Measurements from ENCODE around the gene MAP3K8.
A peak's percentile ranks its signal among the peaks of the same experiment; 100 is the strongest.
"Not testable (repeated sequence)": the region's sequence is repeated elsewhere in the genome, so short reads cannot be mapped to it uniquely, and the experiment has no call there.

The MAP3K8 gene

DNA sequence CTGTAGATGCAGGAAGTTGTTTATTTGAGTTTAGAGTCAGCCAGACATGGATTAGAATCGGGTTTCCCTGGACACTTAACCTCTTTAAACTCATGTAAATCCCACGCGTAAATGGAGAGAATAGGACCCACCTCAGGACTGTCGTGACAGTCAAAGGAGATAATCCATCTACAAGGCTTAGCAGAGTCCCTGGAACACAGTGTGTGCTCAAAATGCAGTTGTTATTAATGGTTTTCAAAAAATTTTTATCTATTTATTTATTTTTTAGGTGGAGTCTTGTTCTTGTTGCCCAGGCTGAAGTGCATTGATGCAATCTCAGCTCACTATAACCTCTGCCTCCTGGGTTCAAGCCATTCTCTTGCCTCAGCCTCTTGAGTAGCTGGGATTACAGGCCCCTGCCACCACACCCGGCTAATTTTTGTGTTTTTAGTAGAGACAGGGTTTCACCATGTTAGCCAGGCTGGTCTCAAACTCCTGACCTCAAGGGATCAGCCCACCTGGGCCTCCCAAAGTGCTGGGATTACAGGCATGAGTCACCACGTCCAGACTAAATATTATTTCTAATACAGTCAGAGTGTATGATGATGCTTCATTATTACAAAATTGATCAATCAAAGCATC, 10.2 kb upstream of the MAP3K8 start:
- DNase-seq, result not testable (repeated sequence)

DNA sequence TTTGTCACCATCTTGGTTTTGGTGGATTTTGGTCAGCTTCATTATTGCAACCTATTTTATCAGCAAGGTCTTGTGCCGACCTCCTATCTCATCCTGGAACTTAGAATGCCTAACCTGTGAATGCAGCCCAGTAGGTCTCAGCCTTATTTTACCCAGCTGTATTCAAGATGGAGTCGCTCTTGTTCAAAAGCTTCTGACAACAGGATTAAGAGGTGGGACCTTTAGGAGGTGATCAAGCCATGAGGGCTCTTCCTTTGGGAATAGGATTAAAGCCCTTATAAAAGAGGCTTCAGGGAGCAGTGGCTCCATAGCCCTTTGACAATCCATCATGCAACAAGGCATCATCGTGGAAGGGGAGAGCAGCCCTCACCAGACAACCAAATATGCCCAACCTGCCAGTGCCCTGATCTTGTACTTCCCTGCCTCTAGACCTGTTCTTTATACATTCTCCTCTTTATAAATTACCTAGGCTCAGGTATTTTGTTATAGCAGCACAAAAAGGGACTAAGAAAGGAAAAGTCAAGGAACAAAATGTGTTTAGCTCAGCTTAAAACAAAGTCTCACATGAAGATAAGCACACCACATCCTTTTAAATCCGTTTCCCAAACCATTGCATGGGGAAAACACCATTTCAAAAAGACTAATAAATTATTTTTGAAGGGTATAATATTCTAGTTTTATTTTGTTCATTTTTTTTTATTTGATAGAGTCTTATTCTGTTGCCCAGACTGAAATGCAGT, 8.5 kb upstream of the MAP3K8 start:
- no peak for DNase-seq

DNA sequence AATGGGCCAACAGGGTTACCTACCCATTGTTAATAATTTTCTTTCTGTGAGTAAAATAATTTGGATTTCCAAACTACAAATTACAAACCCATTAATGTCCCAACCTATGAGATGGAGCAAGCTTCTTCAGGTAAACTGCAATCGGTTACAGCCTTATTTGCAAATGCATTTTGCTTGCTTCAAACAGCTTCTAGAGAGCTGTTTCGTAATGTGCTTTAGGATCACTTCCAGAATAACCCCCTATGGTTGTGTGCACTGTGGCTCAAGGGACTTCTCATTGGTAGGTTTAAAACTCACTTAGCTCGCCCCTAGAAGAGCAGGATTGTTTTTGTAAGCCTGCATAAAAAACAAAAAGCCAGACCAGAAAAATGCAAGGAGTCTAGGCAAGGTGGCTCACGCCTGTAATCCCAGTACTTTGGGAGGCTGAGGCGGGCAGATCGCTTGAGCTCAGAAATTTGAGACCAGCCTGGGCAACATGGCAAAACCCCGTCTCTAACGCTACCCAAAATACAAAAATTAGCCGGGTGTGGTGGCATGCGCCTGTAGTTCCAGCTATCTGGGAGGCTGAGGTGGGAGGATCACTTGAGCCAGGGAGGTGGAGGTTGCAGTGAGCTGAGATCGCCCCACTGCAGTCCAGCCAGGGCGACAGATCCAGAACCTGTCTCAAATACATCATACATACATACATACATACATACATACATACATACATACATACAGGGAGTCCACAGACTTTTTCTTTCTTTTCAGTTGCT, 3.3 kb upstream of the MAP3K8 start:
- DNase-seq, result no peak

DNA sequence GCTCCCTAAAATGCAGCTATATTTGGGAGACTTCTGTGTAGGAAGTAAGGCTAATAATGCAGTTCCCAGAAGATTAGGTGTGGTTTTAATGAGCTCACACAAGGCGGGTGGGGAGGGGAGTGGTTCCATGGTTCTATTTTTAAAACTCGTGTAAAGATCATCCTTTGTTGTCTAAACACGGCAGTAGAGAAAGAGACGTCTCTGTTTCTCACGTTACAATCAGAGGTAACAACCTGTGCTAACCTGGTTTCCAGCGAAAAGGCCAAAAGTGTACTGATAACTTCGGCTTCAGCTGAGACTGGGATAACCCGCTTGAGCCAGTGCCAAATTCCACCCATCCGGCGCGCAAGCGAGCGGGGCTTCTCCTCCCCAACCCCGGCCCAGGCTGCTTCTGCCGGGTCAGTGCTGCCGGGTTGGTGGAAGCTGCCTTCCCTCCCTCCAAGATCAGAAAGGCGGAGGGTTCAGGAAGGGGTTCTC, 2.5 kb upstream of the MAP3K8 start:
- no peak for DNase-seq

DNA sequence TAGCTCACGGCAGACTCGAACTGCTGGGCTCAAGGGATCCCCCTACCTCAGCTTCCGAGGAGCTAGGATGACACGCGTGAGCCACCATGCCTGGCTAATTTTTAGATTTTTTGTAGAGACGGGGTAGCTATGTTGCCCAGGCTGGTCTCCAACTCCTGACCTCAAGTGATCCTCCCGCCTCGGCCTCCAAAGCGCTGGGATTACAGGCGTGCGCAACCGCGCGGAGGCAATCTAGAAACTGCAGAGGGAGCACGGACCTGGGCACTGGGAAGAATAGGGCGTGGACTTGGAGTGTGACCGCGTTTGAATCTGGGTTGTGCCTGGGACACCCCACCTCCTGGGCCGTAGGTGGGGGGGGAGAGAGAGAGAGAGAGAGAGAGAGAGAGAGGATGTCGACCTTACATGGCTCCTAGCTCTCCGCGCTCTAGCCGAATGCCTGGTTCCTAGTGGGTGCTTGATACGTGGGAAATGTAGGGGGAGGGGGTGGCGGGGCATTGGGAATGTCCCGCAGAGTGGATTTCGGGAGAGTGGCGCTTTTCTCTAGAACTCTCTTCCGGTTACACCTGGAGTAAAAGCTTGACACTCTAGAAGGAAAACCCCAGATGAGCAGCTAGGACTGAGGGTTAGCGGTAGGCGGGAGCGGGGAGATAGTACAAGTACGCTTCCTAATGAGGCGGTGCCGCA, 1.2 kb upstream of the MAP3K8 start:
- DNase-seq, result no peak

DNA sequence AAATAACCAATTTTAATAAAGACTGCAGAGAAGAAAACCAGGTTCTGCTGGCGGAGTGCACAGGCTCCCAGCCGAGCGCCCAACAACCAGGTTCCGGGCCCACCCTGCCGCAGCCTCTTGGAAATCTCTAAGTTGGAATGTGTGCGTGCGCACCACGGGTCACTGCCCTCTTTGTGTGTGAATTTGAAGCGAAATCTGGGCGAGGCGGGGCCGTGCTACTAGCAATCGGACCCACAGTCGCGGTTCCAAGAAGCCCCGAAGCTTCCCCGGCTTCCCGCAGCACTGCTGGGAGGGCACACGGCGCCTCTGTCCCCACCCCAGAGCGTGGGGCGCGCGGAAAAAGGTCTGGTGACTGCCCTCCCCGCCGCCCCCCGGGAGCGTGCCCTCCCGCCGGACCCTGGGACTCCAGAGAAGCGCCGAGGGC, 666 bp upstream of the MAP3K8 start:
- DNase-seq, result peak; percentile 12

DNA sequence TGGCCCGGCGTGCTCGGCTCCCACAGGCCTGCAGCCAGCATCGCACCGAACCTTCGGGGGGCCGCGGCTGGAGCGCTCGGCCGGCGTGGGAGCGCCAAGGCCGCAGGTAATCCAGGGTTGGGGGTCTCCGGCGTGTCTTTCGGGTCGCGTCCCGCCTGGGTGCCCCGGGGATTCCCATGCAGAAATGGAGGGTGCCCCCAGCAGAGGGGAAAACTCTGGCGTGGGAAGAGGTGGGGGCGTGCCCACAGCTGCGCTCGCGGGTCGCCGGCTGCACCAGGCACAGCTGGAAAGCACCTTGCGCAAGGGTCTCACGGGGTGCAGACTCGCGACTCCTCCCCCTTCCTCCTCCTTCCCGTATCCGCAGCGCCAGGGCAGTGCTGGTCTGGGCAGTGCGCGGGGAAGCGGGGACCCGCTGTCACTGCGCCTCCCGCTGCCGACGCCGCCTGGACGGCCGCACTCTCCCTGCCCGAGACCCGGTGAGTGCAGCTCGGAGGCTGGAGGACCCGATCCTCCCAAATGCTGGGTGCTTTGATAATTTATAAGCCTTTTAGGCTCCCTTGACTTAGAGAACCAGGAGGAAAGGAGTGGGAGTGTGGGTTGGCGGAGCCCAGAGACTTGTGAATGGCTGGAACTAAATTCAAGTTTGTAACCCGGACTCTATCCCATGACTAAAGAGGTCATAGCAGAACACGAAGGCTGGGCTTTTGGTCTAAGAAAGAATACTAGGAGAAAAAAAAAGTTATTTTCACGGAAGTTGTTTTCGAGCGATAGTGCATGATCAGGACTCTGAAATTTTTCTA, 489 bp downstream of the MAP3K8 start:
- no peak for DNase-seq

DNA sequence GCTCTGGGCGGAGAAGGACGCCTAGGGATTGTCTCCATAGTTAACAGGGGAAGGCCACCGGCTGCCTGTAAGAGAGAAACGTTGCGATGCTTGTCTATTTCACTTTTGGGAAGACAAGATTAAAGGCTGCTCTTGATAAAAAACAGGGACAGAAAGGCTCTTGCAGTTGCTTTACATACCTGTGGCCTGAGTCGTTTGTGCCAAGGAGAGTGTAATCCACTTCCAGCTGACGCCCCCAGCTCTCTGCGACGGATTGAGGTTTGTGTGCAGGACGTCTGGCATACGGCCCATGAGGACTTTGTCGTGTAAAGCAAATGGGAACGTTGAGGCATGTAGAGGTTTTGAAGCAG, 1.1 kb downstream of the MAP3K8 start:
- no peak for DNase-seq

DNA sequence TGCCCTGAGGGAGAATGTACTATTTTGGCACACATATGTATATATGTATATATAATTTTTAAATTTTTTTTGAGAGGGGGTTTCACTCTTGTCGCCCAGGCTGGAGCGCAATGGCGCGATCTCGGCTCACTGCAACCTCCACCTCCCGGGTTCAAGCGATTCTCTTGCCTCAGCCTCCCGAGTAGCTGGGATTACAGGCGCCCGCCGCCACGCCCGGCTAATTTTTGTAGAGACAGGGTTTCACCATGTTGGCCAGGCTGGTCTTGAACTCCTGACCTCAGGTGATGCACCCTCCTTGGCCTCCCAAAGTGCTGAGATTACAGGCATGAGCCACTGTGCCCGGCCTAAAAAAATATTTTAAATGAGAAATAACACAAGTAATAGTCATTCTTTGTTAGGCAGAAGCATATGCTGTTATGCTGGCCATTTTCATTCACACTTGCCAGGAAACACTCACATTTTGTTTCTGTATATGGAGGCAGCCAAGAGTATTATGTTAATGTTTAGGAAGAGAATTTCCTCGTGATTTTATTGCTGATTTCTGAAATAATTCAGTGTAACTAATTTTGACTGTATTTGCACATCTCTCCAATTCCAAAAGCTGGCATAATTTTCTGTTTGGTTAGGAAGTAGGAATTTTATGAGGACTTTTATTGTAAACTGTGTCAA, 1.6 kb downstream of the MAP3K8 start:
- not testable (repeated sequence) for DNase-seq

DNA sequence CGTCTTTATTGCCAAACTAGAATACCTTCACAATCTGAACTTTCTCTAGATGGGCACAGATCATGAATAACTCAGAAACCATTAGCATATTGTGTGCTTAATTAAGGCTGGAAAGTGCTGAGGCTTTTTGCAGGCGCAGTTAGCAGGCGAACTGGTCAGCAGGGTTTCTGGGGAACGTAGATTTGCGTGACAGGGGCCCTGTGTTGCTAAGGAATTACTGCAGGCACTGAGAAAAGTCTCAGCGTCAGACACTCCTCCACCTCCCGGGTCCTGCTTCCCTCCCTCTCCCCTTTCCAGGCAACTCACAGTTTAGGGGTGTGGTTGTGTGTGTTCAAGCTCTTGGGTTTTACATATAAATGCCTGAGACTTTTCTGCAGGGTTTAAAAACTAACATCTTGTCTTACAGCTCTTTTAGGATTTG, 2.2 kb downstream of the MAP3K8 start:
- DNase-seq, result no peak

DNA sequence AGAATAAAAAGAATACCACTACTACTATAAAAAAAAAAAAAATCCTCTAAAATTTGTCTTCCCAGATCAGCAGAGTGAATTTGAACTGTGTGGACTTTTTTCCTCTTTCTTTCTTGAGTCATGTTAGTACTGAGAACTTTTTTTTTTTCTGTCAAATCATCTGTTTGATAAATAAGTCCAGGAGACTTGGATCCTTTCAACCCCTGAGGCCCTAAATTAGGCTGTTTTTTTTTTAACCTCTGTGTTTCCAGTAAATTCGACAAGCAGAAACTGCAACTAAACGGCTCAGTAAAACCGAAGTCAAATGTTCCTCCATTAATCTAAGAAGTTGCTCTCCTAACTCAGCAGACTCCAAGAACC, 2.7 kb downstream of the MAP3K8 start:
- DNase-seq, result no peak

DNA sequence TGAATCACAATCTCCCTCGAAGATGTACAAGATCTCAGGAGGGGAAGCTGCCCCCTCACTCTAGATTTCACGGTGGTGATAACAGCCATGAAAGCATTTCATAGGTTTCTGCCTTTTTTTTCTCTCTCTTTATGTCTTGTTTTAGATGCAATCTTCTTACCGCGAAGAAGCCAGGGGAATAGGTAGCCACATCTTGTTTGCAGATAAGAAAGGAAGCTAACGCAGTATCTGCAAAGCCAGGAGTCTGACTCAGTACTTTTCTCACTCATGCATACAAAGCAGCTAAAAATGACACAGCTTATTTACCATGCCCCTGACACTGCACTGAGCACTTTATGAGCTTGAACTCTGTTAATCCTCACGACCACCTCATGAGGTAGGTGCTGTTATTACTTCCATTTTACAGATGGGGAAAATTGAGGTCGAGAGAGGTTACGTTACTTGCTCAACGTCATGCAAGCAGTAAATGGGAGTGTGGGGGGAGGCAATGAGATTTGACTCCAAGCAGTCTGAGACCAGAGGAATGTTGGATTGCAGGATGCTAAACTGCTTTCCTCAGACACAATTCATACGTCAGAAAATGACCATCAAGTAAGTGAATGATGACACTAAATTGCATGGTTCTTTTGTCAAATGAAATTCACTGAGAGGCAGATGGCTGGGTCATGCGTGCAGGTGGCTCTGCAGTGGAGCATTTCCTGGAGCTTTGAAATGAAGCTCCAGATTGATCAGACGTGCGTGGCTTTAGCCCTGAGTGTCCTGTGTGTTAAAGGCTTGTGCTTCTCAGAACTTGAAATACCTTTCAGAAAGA, 3.3 kb downstream of the MAP3K8 start:
- DNase-seq, result no peak

DNA sequence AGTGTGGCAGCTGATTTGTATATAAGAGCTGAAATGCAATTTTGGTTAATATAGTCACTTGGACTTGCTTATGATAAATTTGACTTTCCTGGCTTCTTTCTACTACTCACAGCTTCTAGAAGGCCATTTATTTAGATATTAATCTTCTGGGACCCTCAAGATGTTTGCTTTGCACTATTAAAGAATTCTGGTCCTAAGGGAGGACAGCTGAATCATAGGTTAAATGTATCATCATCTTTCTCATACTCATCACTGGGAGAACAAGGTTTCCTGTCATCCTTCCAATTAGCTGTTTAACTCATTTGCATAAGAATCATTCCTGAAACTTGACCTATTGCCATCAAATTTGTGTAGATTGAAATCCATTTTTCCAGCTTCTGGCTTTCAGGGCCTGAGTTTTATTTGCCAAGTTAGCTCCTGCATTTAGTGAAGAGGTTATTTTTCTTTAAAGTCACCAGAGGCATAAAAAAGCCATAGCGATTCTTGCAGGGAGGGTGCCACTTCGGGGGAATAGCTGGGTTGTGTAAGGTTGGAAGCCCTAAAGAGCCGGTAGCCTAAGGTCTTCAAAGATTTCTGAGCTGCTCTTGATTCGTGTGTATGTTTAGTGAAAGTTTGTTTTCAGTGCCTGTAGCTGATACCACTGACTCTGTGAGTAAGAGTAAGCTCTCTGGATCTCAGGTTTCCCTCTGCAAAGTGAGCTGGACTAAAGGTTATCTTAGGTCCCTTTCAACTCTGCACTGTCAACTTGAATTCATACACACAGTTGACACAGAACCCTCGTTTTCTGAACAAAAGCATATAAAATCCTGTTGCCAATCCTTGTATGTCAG, 4.3 kb downstream of the MAP3K8 start:
- no peak for DNase-seq

DNA sequence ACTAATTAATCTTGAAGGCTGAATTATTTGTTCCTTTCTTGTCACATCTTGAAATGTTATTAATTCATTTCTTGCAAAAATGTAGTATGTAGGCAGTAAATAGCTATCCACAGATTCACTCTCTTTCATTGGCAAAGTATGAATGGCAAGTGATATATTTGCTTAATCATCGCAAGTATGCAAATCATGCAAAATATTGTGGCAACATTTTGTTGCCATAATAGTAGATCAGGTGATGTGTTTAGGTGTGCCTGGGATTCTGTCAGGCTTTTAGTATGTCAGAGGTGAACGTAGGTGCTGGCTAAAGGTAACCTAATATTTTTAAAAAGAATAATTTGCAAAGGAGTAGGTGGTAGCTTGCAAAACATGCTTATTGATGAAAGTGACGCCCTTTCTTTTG, 5.9 kb downstream of the MAP3K8 start:
- DNase-seq, result no peak

DNA sequence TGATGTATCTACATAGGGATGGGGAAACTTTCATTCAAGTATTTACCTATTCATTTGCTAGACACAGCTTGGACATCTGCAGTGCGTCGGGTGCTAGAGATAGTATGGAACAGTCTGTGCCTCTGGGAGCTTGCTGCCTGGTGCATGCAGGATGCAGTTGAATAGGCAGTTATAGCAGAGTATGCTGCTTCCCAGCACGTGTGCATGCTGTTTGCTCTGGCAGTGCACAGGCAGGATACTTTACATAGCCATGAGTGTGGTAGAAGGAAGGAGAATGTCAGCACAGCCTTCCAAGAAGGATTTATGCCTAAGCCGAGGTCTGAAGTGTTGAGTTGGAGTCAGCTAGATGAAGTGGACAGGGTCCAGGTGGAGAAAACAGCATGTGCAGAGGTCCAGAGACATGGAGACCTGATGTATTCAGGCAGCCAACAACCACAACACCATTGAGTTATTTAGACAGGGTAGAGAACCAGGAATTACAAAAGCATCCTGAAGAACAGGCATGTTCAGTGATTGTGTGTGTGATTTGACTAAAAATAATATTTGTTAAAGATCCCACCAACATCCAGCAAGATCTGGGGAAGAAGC, 8.1 kb downstream of the MAP3K8 start:
- DNase-seq, result no peak

DNA sequence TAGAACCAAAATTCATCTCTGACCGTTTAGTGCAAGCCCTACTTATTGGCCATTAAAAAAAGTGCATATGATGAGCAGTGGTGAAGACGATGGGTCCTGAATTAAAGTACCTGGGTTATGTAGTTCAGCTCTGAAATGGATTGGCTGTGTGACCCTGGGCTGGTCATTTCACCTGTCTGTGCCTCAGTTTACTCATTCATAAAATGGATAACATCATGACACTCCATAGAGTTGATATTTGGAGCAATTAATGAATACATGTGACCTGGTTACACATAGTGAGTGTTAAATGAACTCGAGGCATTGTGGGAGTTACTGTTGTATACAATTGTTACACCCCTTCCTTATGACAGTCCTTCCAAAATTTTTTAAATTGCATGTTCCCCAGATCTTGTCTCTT, 9.1 kb downstream of the MAP3K8 start:
- DNase-seq, result no peak

DNA sequence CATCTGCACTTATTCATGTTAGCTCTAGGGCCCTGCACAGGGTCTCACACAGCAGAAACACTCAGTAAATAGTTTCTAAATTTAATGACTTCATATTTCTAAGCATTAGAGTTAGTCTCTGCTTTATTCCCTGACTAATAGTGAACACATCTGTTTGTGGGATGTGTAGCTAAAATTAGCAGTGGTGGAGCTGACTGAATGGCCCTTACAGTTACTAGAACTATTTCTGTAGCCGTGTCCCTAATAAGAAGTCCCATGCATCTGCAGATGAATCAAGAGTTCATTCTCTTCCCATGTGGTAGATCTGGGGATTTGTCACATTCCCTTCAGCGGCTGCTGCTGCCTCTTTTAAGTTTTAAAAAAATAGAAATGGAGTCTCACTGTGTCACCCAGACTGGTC, 11.7 kb downstream of the MAP3K8 start:
- no peak for DNase-seq

DNA sequence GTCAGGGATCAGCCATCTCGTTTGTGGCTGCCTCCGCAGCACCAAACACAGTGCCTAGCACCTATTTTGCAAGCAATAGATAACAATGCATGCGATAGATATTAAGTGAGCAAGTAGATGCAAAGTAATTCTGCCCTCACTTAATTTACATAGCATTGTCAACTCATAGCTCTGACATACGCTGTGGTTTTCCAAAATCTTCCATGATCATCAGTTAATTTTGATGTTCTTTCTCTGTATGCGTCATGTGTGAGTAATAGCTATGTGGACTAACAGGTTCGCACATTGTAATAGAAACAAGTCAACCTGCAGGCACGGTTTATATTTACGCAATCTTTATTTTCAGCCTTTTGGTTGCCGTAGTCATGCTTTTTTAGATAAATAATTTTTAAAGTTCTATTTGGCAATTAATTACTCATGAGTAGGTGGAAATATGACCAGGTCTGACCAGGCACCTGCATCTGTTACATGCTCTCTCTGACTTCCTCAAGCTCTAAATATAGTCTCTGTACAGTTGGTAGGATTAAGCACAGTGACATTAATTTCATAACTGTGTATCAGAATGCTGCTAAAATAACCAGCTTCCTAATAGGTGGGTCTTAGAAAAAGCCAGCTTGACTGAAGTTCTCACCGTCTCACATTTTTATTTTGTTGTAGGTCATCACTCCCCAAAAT, 13.3 kb downstream of the MAP3K8 start:
- DNase-seq, result no peak

DNA sequence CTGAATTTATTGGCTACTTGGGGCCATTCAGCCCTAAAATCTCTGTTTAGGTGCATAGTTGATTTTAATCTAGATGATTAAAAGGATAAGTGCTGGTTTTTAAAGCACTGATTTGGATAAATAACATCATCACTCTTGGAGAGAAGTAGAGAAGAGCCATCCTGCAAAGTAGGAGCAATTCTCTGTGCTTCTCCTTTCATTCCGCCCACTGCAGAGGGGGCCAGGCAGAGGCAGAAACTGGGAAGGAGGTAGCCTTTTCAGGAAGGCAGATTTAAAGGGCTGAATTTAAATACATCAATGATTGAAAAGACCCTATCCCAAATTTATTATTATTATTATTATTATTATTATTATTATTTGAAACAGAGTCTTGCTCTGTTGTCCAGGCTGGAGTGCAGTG, 14.1 kb downstream of the MAP3K8 start:
- DNase-seq, result no peak
